SK-N-MC (cell line): ENCODE data around the gene VDAC1.

Experiments
- EZH2 ChIP-seq: fragments of 200-600 bp; sonication (generic); IDR thresholded peaks from one replicate; pipeline ENCODE4 v1.6.1; 2017; ENCODE audit warnings: antibody characterized with exemption
- POLR2AphosphoS5 ChIP-seq: IDR thresholded peaks from 2 replicates; pipeline ENCODE4 v1.6.1; 2012; ENCODE audit warnings: mild to moderate bottlenecking, low read depth, low read length, borderline replicate concordance

- TF ChIP-seq EZH2: no peak
- TF ChIP-seq POLR2AphosphoS5: no peak
Measured at GRCh38 chr5:134000091-134000511, 4.7 kb downstream of the VDAC1 start.
